Prostate gland (tissue), 2 donors: ENCODE data around the gene MMP11.

ENCODE experiments used
- CTCF ChIP-seq, 4 experiments: fragments of 200-600 bp in 2 of 4; fragments of 450-650 bp in 2 of 4; sonication (generic) in 2 of 4; IDR thresholded peaks; 1 replicate in 3 of 4; 2 replicates in 1 of 4; pipeline ENCODE4 v1.5.1; 2016 to 2019; ENCODE audit warnings: antibody characterized with exemption in 4 of 4, mild to moderate bottlenecking in 2 of 4, moderate library complexity in 2 of 4
- POLR2A ChIP-seq: fragments of 450-650 bp; IDR thresholded peaks from one replicate; pipeline ENCODE4 v1.6.1; 2016; ENCODE audit warnings: antibody characterized with exemption, mild to moderate bottlenecking
- POLR2AphosphoS5 ChIP-seq: sonication (generic); formaldehyde crosslinking; IDR thresholded peaks from one replicate; pipeline ENCODE4 v1.6.1; 2017; ENCODE audit warnings: antibody characterized with exemption

DNA sequence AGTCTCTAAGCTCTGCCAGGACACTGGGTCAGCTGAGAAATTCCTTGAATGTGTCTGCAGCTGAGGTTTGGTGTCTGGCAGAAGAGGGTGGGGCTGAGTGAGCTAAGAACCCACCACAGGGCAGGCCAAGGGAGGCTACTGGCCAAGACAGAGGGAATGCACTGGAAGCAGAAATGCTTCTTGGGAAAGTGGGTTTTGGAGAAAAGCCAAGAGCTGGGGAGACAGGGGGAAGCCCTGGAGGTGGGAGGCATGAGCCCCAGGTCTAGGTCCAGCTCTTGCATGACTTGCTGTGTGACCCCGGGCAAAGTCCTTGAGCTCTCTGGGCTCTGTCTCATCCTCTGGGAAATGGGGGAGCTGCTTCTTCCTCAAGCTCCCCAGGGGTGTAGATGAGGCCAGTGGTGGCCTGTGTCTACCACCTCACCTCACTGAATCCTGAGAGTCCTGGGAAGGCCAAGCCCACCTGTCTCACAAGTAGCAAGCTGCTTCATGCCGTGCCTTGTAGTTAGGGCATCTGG, 2.3 kb downstream of the MMP11 start:
- no peak for TF ChIP-seq CTCF (IDR thresholded peaks at IDR 0.05)
- TF ChIP-seq POLR2A: no peak
- no peak for TF ChIP-seq POLR2AphosphoS5
